Neural progenitor cell (in vitro differentiated cells): ENCODE data around the gene PCDH11Y. TPM values are rescaled to one million over a fixed set of nuclear protein-coding genes. Genes with fewer than 3 reads are reported as not detected.
"Not testable (repeated sequence)": the region's sequence is repeated elsewhere in the genome, so short reads cannot be mapped to it uniquely, and the experiment has no call there.

Experiments used
- DNase-seq: peaks from one replicate; pipeline ENCODE4 v3.0.0-alpha.2; 2016; ENCODE audit warnings: low spot score
- H2AFZ ChIP-seq: fragments of 200-600 bp; sonication (generic); replicated peaks from 2 replicates; pipeline ENCODE4 v1.6.1; 2016; ENCODE audit warnings: antibody characterized with exemption
- H3F3A ChIP-seq: fragments of 200-600 bp; sonication (generic); 2 replicates; pipeline ENCODE4 v1.6.1; 2016; ENCODE audit warnings: antibody characterized with exemption, low read depth
- H3K27ac ChIP-seq: fragments of 200-600 bp; sonication (generic); 2 replicates; pipeline ENCODE4 v1.5.1; 2016; ENCODE audit warnings: mild to moderate bottlenecking
- H3K27me3 ChIP-seq: fragments of 200-600 bp; sonication (generic); 2 replicates; pipeline ENCODE4 v1.6.1; 2016; ENCODE audit warnings: mild to moderate bottlenecking, moderate library complexity
- H3K36me3 ChIP-seq: fragments of 200-600 bp; sonication (generic); 2 replicates; pipeline ENCODE4 v1.5.1; 2016
- H3K4me1 ChIP-seq: fragments of 200-600 bp; sonication (generic); 2 replicates; pipeline ENCODE4 v1.6.1; 2016; ENCODE audit warnings: mixed run types
- H3K4me2 ChIP-seq: fragments of 200-600 bp; sonication (generic); 2 replicates; pipeline ENCODE4 v1.6.1; 2016
- H3K4me3 ChIP-seq: fragments of 200-600 bp; sonication (generic); 2 replicates; pipeline ENCODE4 v1.5.1; 2016
- H3K79me2 ChIP-seq: fragments of 200-600 bp; sonication (generic); 2 replicates; pipeline ENCODE4 v1.6.1; 2016; ENCODE audit warnings: low read depth
- H3K9ac ChIP-seq: fragments of 200-600 bp; sonication (generic); 2 replicates; pipeline ENCODE4 v1.6.1; 2016
- H3K9me3 ChIP-seq: fragments of 200-600 bp; sonication (generic); 2 replicates; pipeline ENCODE4 v1.5.1; 2016; ENCODE audit warnings: low read depth
- H4K20me1 ChIP-seq: fragments of 200-600 bp; sonication (generic); 2 replicates; pipeline ENCODE4 v1.6.1; 2016; ENCODE audit warnings: low read depth
- H3K27ac Mint-ChIP-seq: 3 replicates; pipeline ENCODE4 v1.8.0; 2021; ENCODE audit warnings: mixed read lengths
- H3K27me3 Mint-ChIP-seq: 2 replicates; pipeline ENCODE4 v1.8.0; 2022; ENCODE audit warnings: low read depth, mild to moderate bottlenecking, inconsistent platforms, moderate library complexity, mixed read lengths; ENCODE audit not compliant: insufficient read depth
- H3K36me3 Mint-ChIP-seq: 3 replicates; pipeline ENCODE4 v1.8.0; 2021; ENCODE audit warnings: mixed read lengths
- H3K4me1 Mint-ChIP-seq: 3 replicates; pipeline ENCODE4 v1.8.0; 2021; ENCODE audit warnings: mixed read lengths
- H3K4me3 Mint-ChIP-seq: 3 replicates; pipeline ENCODE4 v1.8.0; 2021; ENCODE audit warnings: mild to moderate bottlenecking, moderate library complexity, mixed read lengths
- H3K9me3 Mint-ChIP-seq: 3 replicates; pipeline ENCODE4 v1.8.0; 2020; ENCODE audit warnings: mixed read lengths
- small RNA-seq: library from RNA; depleted of rRNA; stranded (forward); fragments of <200 nt; gene quantifications from one replicate; pipeline ENCODE3, GENCODE V24; 2015
- total RNA-seq: library from RNA; depleted of rRNA; stranded (reverse); fragments of >200 nt; gene quantifications from 2 replicates; pipeline ENCODE4 v1.2.3, GENCODE V29; 2015; ENCODE audit warnings: low replicate concordance

Gene PCDH11Y
- total RNA-seq, 1 donor from 2014 or later = 0.15 TPM

DNA sequence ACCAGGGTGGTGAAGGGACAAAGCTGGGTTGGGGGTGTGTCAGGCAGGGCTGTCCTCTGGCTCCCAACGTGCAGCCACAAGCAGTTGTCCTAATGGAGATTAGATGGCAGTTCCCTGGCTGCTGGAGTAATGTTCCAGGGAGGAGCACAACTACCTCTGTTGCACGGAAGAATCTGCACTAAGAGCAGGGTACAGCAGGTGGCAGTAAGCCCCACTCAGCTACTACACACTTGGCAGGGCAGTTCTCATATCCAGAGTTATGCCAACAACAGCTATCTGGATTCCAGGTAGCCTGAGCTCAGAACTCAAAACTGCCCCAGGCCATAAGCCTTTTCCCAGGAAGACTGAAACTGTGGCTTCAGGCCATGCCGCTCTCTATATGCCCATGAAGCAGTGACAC lies 761.3 kb downstream of the PCDH11Y start:
- H3K79me2 ChIP-seq, H3K9me3 Mint-ChIP-seq, H3K9me3 ChIP-seq, H3K27me3 ChIP-seq, H3K27ac Mint-ChIP-seq, H3K27me3 Mint-ChIP-seq, H3K4me2 ChIP-seq, H3K36me3 Mint-ChIP-seq, DNase-seq, H3K4me3 Mint-ChIP-seq, H3K4me1 ChIP-seq, H3K4me3 ChIP-seq, H3K9ac ChIP-seq, H3K27ac ChIP-seq, H3K4me1 Mint-ChIP-seq, H3F3A ChIP-seq, H4K20me1 ChIP-seq, H3K36me3 ChIP-seq, H2AFZ ChIP-seq: not testable (repeated sequence)

DNA sequence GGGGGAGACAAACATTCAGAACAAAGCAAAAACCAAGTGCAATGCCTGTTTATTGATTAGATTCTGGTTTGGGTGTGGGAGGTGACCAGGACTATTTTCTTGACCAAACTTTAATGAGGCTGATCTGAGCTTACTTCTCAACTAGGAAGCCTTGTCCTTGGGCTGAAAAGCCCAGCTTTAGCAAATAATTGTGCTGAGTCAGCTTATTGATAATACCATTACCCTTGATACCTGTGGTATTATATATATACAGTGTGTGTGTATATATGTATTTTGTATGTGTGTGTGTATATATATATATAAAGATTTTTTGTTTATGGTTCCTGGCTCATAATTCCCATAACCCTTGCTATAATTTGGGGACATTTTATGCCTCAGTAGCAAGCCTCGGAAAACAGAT lies 776.4 kb downstream of the PCDH11Y start:
- H3K27ac Mint-ChIP-seq, H3K9me3 ChIP-seq, H3K4me3 ChIP-seq, H3K9me3 Mint-ChIP-seq, H2AFZ ChIP-seq, H4K20me1 ChIP-seq, H3K27me3 Mint-ChIP-seq, H3K79me2 ChIP-seq, H3K36me3 ChIP-seq, H3K27ac ChIP-seq, H3K27me3 ChIP-seq, H3K4me3 Mint-ChIP-seq, H3K36me3 Mint-ChIP-seq, H3K4me2 ChIP-seq, DNase-seq, H3F3A ChIP-seq, H3K9ac ChIP-seq, H3K4me1 ChIP-seq, H3K4me1 Mint-ChIP-seq: not testable (repeated sequence)

Small RNA genes within 50 kb of the gene (small RNA-seq; reads per million reads assigned to genes)
- not detected for gene RNU2-57P
- not detected for gene SNX3P1Y
